Liver (tissue), 9 donors: ENCODE data around the gene CCDC102A. TPM values are rescaled to one million over a fixed set of nuclear protein-coding genes. Genes with fewer than 3 reads are reported as not detected.
"Not testable (repeated sequence)": the region's sequence is repeated elsewhere in the genome, so short reads cannot be mapped to it uniquely, and the experiment has no call there.

Source experiments
- DNase-seq: peaks from one replicate; pipeline ENCODE4 v3.0.0-alpha.2; 2017; ENCODE audit warnings: low spot score
- H3K27ac ChIP-seq, 2 donors: one replicate each; pipeline ENCODE4 v1.7.0; 2013; ENCODE audit warnings: inconsistent platforms in 2 of 2, low read length in 2 of 2, control low read depth in 1 of 2, low read depth in 1 of 2, mild to moderate bottlenecking in 1 of 2
- H3K27me3 ChIP-seq, 4 donors: one replicate each; pipeline versions ENCODE4 v1.6.1 to v1.7.0; 2013; ENCODE audit warnings: low read length in 3 of 4, inconsistent platforms in 1 of 4, mild to moderate bottlenecking in 1 of 4, moderate library complexity in 1 of 4; ENCODE audit not compliant: control insufficient read depth in 4 of 4, insufficient read depth in 4 of 4
- H3K36me3 ChIP-seq, 4 donors: one replicate each; pipeline versions ENCODE4 v1.6.1 to v1.7.0; 2013; ENCODE audit warnings: low read length in 3 of 4, mild to moderate bottlenecking in 3 of 4, low read depth in 1 of 4, moderate library complexity in 1 of 4; ENCODE audit not compliant: control insufficient read depth in 4 of 4, insufficient read depth in 3 of 4
- H3K4me1 ChIP-seq, 4 donors: one replicate each; pipeline versions ENCODE4 v1.6.1 to v1.7.0; 2013; ENCODE audit warnings: low read length in 3 of 4, mild to moderate bottlenecking in 3 of 4, moderate library complexity in 1 of 4; ENCODE audit not compliant: control insufficient read depth in 4 of 4, insufficient read depth in 4 of 4
- H3K4me3 ChIP-seq, 3 donors: one replicate each; pipeline versions ENCODE4 v1.6.1 to v1.7.0; 2013; ENCODE audit warnings: low read length in 3 of 3, control low read depth in 1 of 3, low read depth in 1 of 3, mild to moderate bottlenecking in 1 of 3
- H3K9ac ChIP-seq, 2 donors: one replicate each; pipeline ENCODE4 v1.7.0; 2013; ENCODE audit warnings: low read length in 2 of 2, mild to moderate bottlenecking in 2 of 2, moderate library complexity in 2 of 2, control low read depth in 1 of 2, low read depth in 1 of 2
- H3K9me3 ChIP-seq, 4 donors: one replicate each; pipeline versions ENCODE4 v1.6.1 to v1.7.0; 2013; ENCODE audit warnings: low read length in 3 of 4; ENCODE audit not compliant: control insufficient read depth in 4 of 4
- ATF3 ChIP-seq: IDR thresholded peaks from 2 replicates; pipeline ENCODE4 v1.6.1; 2016; ENCODE audit warnings: antibody characterized with exemption
- EGR1 ChIP-seq, 2 donors: IDR thresholded peaks; 2 replicates each; pipeline ENCODE4 v1.6.1; 2016 to 2018; ENCODE audit warnings: antibody characterized with exemption in 2 of 2, low read depth in 2 of 2
- FOXA1 ChIP-seq: IDR thresholded peaks from 2 replicates; pipeline ENCODE4 v1.6.1; 2016; ENCODE audit warnings: antibody characterized with exemption
- GABPA ChIP-seq, 2 donors: IDR thresholded peaks in 1 of 2; conservative IDR thresholded peaks in 1 of 2; 2 replicates each; pipeline ENCODE4 v1.6.1; 2016; ENCODE audit warnings: antibody characterized with exemption in 2 of 2, mild to moderate bottlenecking in 1 of 2, moderate library complexity in 1 of 2
- JUND ChIP-seq, 2 donors: IDR thresholded peaks; 2 replicates each; pipeline ENCODE4 v1.6.1; 2016; ENCODE audit warnings: antibody characterized with exemption in 2 of 2
- NR2F2 ChIP-seq: IDR thresholded peaks from 2 replicates; pipeline ENCODE4 v1.6.1; 2016; ENCODE audit warnings: antibody characterized with exemption
- RAD21 ChIP-seq, 2 donors: IDR thresholded peaks; 2 replicates each; pipeline ENCODE4 v1.6.1; 2016; ENCODE audit warnings: antibody characterized with exemption in 2 of 2, mild to moderate bottlenecking in 2 of 2
- REST ChIP-seq: IDR thresholded peaks from 2 replicates; pipeline ENCODE4 v1.6.1; 2016; ENCODE audit warnings: antibody characterized with exemption, mild to moderate bottlenecking
- RXRA ChIP-seq, 2 donors: IDR thresholded peaks; 2 replicates each; pipeline ENCODE4 v1.6.1; 2017 to 2018; ENCODE audit warnings: antibody characterized with exemption in 2 of 2, mild to moderate bottlenecking in 1 of 2
- SP1 ChIP-seq: IDR thresholded peaks from 2 replicates; pipeline ENCODE4 v1.6.1; 2018; ENCODE audit warnings: antibody characterized with exemption, mild to moderate bottlenecking
- TAF1 ChIP-seq: conservative IDR thresholded peaks from 2 replicates; pipeline ENCODE4 v1.6.1; 2016; ENCODE audit warnings: antibody characterized with exemption, mild to moderate bottlenecking
- YY1 ChIP-seq: IDR thresholded peaks from 2 replicates; pipeline ENCODE4 v1.6.1; 2016; ENCODE audit warnings: antibody characterized with exemption, mild to moderate bottlenecking
- WGBS: extraction: QIAGEN DNeasy Blood & Tissue Kit; methylation state at CpG from one replicate; pipeline ENCODE4 v1.1.7; 2013; 5-methylcytosine and 5-hydroxymethylcytosine counted together
- polyA plus RNA-seq, 2 donors: library from polyadenylated mRNA; stranded (reverse) in 1 of 2; unstranded in 1 of 2; fragments of 200-250 nt in 1 of 2; fragments of >200 nt in 1 of 2; fragmentation: Nextera tagmentation in 1 of 2; extraction: Ambion mirVana in 1 of 2; gene quantifications; one replicate each; pipeline versions ENCODE4 v1.2.1 to v1.2.3, GENCODE V29; 2013 to 2015
- total RNA-seq, 2 donors: library from RNA; depleted of rRNA; stranded (reverse); fragments of >200 nt; gene quantifications; one replicate each; pipeline ENCODE4 v1.2.3, GENCODE V29; 2014
- TF ChIP-seq, protein P1 (sequence below): IDR thresholded peaks from 2 replicates; pipeline ENCODE4 v1.6.1; 2016; ENCODE audit warnings: antibody characterized with exemption
- TF ChIP-seq, protein P2 (sequence below): IDR thresholded peaks from 2 replicates; pipeline ENCODE4 v1.6.1; 2016; ENCODE audit warnings: antibody characterized with exemption
- TF ChIP-seq, protein P3 (sequence below): fragments of 150-350 bp; IDR thresholded peaks from 2 replicates; pipeline ENCODE4 v1.5.1; 2017; ENCODE audit warnings: improper control_type of control experiment, low read depth, low read length; ENCODE audit not compliant: missing input control
- donor health status: healthy.
- donor health status: healthy.
- donor health status: healthy.
- donor health status: healthy.
- donor health status: healthy.

The CCDC102A gene
- total and polyA plus RNA-seq, 4 donors, result 0.36 to 2.6 (median 1.7) TPM

GRCh38 chr16:57569306-57569946 lies 33.1 kb upstream of the CCDC102A start:
- no peak overlapping the region for H3K9ac ChIP-seq
- no peaks in the 10 kb centered on the region for H3K4me1 ChIP-seq
- no peak for DNase-seq
- H3K4me3 ChIP-seq, result no peak overlapping the region
- H3K27ac ChIP-seq, result no peak overlapping the region
- no peaks in the 10 kb centered on the region for H3K9me3 ChIP-seq
- H3K36me3 ChIP-seq, result no peaks in the 10 kb centered on the region
- H3K27me3 ChIP-seq, result no peaks in the 10 kb centered on the region
- WGBS, result 91% methylated on average over 7 of the region's 7 CpGs
- TF ChIP-seq REST, result no peak
- no peak for TF ChIP-seq RXRA (IDR thresholded peaks at IDR 0.05)
- no peak for TF ChIP-seq ATF3
- no peak for TF ChIP-seq JUND (IDR thresholded peaks at IDR 0.05)
- TF ChIP-seq FOXA1, result no peak
- TF ChIP-seq, protein P1, sequence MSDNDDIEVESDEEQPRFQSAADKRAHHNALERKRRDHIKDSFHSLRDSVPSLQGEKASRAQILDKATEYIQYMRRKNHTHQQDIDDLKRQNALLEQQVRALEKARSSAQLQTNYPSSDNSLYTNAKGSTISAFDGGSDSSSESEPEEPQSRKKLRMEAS, result no peak
- TF ChIP-seq NR2F2, result no peak
- no peak for TF ChIP-seq SP1

- not testable (repeated sequence) for H3K9me3 ChIP-seq, DNase-seq, H3K4me3 ChIP-seq, H3K27me3 ChIP-seq, H3K9ac ChIP-seq, H3K36me3 ChIP-seq, H3K27ac ChIP-seq, H3K4me1 ChIP-seq
- WGBS, result 96% methylated on average over 5 of the region's 5 CpGs
These were observed 32.4 kb upstream of the CCDC102A start for GRCh38 chr16:57568772-57569171.

DNA sequence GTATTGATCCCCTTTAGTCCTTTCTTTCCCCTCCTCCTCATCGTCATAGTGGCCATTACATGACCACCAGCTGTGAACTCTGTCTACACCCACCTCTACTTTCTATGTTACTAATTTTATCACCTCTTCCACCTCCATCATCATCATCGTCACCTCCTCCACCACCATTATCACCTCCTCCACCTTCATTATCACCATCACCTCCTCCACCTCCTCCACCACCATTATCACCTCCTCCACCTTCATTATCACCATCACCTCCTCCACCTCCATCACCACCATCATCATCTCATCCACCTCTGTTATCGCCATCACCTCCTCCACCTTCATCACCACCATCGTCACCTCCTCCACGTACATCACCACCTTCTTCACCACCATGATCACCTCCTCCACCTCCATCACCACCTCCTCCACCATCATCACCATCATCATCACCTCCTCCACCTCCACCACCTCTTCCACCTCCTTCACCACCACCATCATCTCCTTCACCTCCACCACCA lies 31.9 kb upstream of the CCDC102A start:
- Histone ChIP-seq H3K9me3 (no peaks in the 10 kb centered on the region), H3K36me3 (no peaks in the 10 kb centered on the region), H3K27me3 (no peaks in the 10 kb centered on the region), H3K4me1 (no peaks in the 10 kb centered on the region), H3K27ac (no peak overlapping the region), H3K4me3 (no peak overlapping the region), H3K9ac (no peak overlapping the region)
- DNase-seq, result no peak
- 94% methylated on average over 5 of the region's 5 CpGs for WGBS
- no peak for TF ChIP-seq TAF1
- no peak for TF ChIP-seq YY1
- no peak for TF ChIP-seq GABPA (IDR thresholded peaks at IDR 0.05 in 1 of 2, conservative IDR thresholded peaks at IDR 0.05 in 1 of 2)
- no peak for TF ChIP-seq RAD21 (IDR thresholded peaks at IDR 0.05)
- TF ChIP-seq, protein P2, sequence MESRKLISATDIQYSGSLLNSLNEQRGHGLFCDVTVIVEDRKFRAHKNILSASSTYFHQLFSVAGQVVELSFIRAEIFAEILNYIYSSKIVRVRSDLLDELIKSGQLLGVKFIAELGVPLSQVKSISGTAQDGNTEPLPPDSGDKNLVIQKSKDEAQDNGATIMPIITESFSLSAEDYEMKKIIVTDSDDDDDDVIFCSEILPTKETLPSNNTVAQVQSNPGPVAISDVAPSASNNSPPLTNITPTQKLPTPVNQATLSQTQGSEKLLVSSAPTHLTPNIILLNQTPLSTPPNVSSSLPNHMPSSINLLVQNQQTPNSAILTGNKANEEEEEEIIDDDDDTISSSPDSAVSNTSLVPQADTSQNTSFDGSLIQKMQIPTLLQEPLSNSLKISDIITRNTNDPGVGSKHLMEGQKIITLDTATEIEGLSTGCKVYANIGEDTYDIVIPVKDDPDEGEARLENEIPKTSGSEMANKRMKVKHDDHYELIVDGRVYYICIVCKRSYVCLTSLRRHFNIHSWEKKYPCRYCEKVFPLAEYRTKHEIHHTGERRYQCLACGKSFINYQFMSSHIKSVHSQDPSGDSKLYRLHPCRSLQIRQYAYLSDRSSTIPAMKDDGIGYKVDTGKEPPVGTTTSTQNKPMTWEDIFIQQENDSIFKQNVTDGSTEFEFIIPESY, result no peak
- TF ChIP-seq RXRA (IDR thresholded peaks at IDR 0.05), result no peak
- TF ChIP-seq, protein P3, sequence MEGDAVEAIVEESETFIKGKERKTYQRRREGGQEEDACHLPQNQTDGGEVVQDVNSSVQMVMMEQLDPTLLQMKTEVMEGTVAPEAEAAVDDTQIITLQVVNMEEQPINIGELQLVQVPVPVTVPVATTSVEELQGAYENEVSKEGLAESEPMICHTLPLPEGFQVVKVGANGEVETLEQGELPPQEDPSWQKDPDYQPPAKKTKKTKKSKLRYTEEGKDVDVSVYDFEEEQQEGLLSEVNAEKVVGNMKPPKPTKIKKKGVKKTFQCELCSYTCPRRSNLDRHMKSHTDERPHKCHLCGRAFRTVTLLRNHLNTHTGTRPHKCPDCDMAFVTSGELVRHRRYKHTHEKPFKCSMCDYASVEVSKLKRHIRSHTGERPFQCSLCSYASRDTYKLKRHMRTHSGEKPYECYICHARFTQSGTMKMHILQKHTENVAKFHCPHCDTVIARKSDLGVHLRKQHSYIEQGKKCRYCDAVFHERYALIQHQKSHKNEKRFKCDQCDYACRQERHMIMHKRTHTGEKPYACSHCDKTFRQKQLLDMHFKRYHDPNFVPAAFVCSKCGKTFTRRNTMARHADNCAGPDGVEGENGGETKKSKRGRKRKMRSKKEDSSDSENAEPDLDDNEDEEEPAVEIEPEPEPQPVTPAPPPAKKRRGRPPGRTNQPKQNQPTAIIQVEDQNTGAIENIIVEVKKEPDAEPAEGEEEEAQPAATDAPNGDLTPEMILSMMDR, result no peak
- no peak for TF ChIP-seq NR2F2
- no peak for TF ChIP-seq REST
- TF ChIP-seq ATF3, result no peak
- TF ChIP-seq EGR1 (IDR thresholded peaks at IDR 0.05; ENCODE audit: low read depth in 2 of 2), result no peak
